ELR (cell line): ENCODE results near the gene ARRB2.
"Not testable (repeated sequence)": the region's sequence is repeated elsewhere in the genome, so short reads cannot be mapped to it uniquely, and the experiment has no call there.

Source experiments
- DNase-seq: peaks from one replicate; pipeline ENCODE4 v3.0.0-alpha.2; 2015; ENCODE audit warnings: low read depth

The ARRB2 gene

DNA sequence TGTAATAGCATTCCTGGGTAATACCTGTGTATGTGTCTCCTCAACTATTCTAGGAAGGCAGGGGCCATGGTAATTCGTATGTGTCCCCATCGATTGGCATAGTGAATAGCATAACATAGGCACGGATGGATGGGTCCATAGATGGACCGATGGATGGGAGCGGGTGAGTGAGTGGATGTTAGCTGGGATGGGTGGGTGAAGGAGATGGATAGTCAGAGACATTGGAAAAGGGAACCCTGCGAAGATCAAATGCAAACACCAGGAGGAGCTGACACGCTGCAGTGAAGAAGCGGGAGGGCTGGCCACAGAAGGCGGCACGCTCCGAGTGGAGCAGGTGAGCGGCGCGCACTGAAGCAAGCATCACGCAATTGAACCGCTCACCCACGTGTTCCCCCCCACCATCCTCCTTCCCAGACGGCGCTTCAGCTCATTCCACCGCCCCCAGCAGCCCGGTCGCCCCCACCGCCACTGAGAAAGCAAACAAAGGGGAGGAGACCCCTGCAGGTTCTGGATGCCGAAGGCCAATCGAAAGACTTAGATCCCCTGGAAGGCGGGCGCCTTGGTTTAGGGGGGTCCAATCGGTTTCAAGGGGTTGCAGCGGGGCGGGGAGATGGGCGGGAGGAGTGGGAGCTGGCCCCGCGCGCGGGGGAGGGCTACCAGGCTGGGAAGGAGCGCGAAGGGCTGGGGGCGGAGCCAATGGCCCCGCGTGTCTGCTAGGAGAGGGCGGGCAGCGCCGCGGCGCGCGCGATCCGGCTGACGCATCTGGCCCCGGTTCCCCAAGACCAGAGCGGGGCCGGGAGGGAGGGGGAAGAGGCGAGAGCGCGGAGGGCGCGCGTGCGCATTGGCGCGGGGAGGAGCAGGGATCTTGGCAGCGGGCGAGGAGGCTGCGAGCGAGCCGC is at the start of gene ARRB2:
TSS of gene ARRB2 (plus strand) at position 839 of the 899 bp plus-strand sequence. CDS start 90 bp downstream, outside the sequence.
- peak; percentile 98 for DNase-seq

DNA sequence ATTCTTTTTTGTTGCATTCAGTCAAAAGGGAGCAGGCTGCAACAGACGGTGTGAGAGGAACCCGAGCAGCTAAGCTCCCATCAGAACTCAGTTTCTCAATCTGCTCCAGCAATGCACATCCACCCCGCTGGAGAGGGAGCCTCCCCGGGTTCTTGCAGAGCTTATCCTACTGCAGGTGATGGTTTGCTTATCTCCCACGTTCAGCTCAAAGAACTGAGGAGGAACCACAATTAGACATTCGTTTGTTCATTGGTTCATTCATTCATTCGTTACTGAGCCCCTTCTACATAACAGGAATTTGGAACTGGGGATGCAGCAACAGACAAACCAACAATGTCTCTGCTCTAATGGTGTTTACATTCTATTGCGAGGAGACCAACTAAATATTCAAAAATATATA is 46.7 kb upstream of the ARRB2 start:
- no peak for DNase-seq

DNA sequence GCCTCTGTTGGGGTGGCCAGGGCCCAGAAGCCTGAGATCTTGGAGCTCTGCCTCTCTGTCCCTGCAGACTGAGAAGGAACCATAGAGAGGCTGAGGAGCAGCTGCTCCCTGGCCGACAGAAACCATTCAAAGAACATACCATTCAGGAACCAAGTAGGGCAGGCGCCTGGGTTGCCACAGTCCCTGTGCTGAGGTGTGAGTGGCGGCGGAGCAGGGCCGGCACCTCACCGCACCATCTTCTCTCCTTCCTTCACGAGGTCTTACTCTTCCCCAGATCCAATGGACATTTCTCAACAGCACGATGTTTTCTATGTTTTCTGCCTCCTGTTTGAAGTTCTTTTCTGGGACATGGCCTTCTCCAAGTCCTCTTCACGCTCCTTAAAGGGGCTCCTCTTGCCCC is 46.2 kb upstream of the ARRB2 start:
- no peak for DNase-seq

DNA sequence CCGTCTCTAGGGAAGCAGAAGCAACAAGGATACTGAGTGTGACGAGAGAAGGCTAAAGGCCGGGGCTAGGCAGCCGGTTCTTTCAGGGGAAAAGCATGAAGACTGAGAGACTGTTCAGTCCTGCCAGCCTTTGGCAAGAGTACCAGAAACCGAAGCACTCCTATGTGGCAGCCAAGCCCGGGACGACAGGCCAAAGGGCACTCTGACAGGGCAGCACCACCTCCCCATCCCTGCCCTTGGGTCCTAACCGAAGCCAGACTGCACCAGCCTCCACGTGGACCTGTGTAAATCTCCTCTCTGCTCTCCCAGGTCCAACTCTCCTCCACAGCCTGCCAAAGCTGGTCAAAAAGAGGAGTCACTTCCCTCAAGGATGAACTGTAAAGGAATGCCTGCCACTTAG is 45.4 kb upstream of the ARRB2 start:
- no peak for DNase-seq

DNA sequence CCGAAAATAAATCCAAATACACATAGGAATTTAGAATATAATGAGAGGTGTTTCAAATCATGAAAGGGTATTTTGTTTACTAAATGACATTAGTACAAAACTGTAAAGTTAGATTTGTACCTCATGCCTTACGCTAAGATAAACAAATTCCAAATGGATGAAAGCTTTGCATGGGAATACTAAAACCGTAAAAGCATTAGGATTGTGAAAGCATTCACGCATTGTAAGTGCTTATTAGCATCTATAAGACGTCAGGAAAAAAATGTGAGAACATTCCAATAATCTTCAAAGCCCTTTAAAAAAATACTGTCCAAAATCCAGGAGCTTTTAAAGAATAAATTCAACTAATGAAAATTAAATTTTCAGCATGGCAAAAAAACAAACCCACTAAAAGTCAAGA is 44.1 kb upstream of the ARRB2 start:
- no peak for DNase-seq

DNA sequence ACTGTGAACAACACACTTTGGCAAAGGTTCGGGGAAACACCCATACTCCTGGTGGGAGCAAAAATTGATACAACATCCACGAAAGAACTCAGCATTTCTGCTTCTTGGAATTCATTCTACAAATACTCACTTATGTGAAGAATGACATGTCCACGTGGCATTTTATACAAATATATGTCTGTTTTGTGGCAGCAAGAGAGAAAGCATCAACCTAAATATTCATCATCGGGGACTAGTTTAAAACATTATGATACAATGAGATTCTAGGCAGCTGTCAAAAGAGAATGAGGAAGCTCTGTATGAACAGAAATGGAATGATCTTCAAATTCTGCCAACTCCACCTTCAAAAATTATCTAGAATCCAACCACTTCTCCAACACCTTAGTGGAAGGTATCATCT is 43.3 kb upstream of the ARRB2 start:
- DNase-seq, result no peak

DNA sequence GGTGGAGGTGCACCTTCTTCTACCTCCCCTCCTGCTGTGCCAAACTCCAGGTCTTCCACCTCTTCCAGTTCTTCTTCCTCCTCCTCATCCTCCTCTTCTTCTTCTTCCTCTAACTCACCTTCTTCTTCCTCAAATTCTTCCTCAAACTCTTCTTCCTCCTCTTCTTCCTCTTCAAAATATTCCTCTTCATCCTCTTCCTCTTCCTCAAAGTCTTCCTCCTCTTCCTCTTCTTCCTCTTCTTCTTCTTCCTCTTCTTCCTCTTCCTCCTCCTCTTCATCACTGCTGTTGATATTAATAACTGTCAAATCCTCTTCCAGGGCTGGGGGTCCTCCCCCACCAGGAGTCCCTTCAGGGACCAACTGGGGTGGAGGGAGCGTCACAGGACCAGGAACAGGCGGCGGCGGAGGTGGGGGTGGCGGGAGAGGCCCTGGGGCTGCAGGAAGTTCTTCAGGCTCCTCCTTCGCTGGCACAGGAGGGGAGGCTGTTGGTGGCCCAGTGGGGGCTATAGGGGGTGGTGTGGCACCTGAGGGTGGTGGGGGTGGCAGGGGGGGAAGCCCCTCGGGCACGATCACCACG is 38.3 kb upstream of the ARRB2 start:
- DNase-seq, result no peak

DNA sequence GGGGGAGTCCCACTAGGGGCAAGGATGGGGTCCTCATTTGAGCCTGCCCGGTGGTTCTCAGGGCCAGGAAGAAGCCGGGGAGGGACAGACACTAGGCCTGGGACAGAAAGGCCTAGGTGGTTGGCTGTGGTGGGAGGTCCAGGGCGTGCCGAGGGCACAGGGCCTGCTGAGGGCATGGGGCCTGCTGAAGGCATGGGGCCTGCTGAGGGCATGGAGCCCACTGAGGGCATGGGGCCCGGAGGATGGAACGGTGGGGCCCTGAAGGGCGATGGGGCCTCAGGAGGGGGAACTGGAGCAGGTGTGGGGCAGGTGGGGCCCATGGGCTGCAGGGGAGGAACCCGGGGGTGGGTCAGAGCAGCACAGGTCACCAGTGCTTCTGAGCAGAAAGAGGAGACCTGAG is 37.7 kb upstream of the ARRB2 start:
- no peak for DNase-seq

DNA sequence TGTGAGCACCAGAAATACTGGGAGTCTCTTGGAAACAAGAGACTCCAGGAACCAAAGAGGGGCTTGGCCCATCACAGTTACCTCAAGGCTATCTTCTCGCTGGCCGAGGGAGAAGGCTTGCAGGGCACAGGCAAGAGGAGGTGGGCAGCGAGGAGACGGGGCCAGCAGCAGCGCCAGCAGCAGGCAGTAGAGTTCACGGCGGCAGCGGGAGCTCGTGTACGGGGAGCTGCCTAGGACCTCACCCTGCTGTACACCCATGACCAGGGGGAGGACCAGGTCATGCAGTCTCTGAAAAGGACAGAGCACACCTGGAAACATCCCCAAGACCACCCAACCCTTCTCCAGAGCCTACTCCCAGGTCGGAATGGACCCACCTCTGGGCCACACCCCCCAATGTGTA is 37.3 kb upstream of the ARRB2 start:
- DNase-seq, result no peak

DNA sequence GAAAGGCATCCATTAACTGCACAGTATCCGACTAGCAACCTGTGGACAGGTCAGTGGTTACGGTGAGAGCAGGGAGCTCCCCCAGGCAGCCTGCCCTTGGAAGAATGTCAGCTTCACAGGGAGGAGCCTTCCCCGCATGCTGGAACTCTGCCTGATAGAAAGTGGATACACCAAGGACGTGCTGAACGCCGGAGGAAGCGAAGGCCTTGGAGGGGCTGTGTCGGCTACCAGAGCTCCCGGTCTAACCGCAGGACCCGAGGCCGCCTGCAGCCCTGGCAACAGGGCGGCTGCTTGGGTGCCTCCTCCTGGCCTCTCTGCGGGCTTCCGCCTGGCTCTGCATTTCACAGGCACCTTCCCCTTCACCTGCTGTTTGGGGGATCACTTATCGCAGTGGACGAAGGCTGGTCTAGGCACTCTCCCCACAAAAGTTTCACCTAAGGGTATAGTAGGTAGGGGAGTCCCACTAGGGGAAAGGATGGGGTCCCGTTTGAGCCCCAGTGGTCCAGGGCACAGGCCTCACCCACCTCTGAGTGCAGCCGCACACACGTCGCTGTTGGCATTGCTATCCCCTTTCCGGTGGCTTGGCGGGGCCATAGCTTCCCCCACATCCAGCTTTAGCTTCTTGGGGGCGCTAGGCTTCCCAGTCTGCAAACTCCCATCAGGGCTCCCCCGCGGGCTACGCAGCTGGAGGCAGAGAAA is 36.3 kb upstream of the ARRB2 start:
- no peak for DNase-seq

DNA sequence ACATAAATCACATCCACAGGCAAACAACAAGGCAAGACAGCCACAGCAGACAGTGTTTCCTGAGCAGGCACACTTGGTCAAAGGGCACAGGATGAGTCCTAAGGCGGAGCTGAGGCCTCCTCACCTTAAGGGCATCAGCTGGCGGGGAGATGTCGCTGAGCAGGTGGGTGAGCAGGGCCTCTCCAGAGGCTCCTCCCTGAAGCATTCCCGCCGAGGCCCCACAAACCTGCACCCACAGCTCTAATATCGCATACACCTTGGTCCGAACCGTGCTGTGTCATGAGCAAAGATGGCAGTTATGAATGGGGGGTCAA is 35.8 kb upstream of the ARRB2 start:
- no peak for DNase-seq

DNA sequence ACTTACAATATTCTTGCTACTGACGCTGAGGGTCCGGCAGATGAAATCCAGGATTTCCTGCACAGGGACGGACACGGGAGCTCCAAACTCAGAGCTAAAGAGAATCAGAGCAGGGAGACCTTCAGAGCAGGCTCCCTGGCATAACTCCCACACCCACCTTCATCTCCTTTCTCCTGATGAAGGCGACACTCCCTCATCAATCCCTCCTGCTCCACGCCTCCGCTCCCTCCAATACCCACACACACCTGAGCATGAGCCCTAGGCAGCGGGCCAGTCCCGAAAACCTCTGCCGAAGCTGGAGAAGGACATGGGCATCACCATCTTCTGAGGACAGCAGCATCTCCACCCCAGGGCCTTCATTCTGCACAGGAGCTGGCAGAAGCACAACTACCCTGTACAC is 34.6 kb upstream of the ARRB2 start:
- no peak for DNase-seq

DNA sequence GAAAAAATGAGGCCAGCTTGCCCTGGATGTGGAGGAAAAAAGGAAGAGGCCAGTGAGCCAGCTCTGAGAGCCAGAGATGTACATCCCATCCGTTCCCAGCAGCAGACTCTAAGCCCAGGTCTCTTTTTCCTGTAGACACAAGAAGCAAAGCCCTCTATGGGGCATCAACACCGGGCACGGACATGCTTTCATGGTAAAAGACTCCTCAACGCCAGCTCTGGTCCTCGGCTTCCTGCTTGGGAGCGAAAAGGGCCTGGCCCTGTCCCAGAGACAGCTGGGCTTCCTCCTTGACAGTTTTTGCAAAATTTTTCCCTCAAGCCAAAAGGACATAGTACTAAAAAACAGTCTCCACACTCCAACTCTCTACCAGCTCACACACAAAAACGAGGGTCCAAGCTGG is 33.6 kb upstream of the ARRB2 start:
- no peak for DNase-seq

DNA sequence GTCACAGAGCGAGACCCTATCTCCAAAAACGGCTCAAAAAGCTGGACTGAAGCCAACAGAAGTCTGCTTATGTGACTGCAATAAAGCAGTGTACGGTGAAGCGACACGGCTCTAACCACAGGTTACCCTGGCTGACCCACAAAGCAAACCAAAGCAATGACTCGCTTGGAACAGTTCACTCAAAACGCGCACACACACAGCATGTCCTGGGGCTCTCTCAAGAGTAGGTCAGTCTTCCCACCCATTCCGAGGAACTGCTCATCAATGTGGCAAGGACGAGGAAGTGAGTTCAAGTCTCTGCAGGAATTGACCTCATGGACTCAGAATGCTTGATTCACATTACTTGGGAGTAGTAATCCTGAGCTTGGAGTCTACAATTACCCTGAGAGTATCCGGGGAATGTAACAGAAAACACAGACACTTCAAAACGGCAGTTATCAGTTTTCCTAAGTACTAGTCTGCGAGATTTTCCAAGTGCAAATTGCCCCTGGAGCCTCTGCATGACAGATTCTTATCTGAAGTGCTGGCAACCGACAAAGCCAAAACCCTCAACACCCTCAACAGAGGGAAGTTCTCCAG is 31.9 kb upstream of the ARRB2 start:
- DNase-seq, result peak; percentile 99

DNA sequence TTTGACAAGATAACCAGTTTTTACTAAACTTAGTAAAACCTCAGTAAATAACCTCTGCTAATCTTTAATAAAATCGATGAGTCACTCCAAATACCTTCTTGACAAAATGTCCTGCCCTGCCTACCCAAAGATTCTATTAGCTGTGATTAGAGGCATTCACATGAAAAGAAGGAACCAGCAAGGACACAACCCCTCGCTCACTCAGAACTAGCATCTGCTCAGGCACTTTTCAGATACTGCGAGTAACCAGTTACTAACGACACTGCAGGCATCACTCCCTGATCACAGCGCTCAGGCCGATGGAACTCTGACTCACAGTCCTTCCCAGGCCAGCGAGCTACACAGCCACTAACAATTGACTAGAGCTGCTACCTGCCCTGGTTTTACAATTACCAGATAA is 30.8 kb upstream of the ARRB2 start:
- peak; percentile 85 for DNase-seq

DNA sequence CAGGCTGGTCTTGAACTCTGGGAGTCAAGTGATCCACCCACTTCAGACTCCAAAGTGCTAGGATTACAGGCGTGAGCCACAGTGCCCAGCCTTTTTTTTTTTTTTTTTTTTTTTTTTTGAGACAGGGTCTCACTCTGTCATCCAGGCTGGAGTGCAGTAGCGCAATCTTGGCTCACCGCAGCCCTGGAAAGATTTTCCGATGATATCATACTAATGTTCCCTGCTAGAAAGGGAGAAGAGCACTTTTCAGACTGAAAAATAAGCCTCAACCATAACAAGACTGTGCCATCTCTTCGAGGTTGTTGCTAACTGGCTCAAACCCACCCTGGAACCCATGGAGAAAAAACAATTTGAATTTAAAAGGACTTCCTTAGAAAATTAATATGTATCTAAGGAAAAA is 26.7 kb upstream of the ARRB2 start:
- DNase-seq, result not testable (repeated sequence)

DNA sequence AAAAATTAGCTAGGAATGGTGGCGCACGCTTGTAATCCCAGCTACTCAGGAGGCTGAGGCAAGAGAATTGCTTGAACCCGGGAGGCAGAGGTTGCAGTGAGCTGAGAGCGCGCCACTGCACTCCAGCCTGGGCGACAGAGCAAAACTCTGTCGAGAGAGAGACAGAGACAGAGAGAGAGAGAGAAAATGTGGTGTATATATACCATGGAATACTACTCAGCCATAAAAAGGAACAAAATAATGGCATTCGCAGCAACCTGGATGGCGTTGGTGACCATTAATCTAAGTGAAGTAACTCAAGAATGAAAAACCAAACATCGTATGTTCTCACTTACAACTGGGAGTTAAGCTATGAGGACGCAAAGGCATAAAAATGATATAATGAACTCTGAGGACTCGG is 20.6 kb upstream of the ARRB2 start:
- DNase-seq, result not testable (repeated sequence)

DNA sequence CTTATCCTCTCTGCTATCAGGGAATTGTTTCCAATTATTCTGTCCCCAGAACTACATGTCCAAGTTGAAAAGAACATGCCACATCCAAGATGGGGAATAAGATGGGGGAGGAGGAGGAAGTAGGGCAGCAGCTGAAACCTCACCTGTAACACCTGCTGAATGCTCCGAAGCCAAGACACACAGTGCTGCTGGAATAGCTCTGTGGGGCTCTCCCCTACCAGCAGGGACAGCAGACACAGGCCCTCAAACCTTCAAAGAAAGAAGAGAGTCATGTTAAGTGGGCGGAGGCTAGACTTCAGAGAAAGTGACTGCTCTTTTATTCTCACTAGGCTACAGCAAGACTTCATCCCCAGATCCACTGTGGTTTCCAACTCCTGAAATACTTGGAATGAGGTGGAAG is 19.7 kb upstream of the ARRB2 start:
- no peak for DNase-seq

DNA sequence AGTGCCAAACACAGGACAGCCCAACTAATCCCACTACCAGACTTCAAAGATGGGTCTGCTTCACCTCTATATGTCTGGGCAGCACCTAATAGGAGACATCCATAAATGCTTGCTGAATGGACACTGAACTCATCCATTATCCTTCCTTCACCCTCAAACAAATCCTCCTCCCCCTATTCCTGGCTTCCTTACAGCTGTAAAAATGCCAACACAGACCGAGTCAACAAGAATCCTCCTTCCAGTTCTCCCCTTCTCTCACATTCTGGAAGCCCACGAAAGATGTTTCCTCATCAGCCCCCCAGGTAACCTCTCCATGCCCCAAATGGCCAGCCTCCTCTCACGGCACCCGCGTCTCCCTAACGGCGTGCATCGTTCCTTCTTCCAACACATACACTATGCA is 18.7 kb upstream of the ARRB2 start:
- no peak for DNase-seq

DNA sequence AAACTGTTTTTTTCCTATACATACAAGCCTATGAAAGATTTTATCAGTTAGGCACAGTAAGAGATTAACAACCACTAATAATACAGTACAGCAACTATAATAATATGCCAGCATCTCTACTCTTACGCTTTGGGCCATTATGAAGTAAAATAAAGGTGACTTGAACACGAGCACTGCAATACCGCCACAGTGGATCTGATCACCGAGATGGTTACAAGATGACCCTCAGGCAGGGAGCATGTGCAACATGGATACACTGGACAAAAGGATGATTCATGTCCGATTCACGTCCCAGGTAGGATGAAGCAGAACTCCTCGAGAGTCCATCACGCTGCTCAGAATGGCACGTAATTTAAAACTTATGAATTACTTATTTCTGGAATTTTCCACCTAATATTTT is 17.0 kb upstream of the ARRB2 start:
- no peak for DNase-seq

DNA sequence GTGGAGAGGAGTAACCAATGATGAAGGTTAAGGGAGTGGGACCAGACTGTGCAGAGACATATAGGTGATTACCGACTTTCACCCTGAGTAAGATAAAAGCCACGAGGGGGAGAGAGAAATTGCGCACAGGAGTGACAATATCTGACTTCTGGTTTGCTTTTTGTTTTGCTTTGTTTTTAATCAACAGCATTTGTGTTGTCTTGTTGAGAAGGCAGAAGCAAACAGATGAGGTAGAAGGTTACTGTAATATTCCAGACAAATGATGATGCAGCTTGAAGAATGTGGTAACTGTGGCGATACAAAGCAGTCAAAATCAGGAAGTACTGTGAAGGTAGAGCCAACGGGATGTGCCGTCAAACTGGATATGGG is 14.0 kb upstream of the ARRB2 start:
- DNase-seq, result no peak

DNA sequence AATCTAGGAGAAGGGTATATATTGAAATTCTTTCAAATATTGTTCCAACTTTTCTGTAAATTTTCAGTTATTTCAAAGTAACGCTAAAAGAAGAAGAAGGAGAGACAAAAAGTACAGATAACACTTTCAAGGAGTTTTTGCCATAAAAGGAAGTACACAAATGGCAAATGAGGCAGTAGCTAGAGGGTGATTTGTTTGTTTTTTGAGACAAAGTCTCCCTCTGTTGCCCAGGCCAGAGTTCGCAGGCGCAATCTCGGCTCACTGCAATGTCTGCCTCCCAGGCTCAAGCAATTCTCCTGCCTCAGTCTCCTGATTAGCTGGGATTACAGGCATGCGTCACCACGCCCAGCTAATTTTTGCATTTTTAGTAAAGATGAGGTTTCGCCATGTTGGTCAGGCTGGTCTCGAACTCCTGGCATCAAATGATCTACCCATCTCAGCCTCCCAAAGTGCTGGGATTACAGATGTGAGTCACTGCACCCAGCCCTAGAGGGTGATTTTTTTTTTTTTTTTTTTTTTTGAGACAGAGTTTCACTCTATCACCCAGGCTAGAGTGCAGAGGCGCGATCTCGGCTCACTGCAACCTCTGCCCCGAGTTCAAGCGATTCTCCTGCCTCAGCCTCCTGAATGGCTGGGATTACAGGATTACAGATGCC is 10.9 kb upstream of the ARRB2 start:
- not testable (repeated sequence) for DNase-seq

DNA sequence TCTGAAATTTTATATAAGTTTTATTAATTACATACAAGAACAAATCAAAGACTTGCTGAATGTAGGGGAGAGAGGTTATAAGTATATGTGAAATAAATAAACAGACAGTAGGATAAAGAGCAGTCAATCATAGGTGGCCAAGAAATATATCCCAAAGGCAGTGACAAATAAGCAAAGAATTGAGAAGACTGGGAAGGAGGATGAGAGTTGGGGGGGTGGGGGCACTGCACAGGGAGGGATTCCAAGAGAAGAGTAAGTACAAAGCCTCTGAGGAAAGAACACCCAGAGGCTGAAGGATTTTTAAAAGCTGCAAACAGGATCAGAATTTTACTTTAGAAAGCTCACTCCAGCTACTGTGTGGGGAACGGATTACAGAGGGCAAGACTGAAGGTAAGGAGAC is 9.3 kb upstream of the ARRB2 start:
- peak; percentile 31 for DNase-seq
